GM21447 (cell line): ENCODE measurements around the gene RAI1.

Experiments used
- ATAC-seq: cut with Tn5 transposase; IDR thresholded peaks from one replicate; pipeline ENCODE4 v1.9.1; 2021; ENCODE audit not compliant: unreplicated experiment

Gene RAI1

DNA sequence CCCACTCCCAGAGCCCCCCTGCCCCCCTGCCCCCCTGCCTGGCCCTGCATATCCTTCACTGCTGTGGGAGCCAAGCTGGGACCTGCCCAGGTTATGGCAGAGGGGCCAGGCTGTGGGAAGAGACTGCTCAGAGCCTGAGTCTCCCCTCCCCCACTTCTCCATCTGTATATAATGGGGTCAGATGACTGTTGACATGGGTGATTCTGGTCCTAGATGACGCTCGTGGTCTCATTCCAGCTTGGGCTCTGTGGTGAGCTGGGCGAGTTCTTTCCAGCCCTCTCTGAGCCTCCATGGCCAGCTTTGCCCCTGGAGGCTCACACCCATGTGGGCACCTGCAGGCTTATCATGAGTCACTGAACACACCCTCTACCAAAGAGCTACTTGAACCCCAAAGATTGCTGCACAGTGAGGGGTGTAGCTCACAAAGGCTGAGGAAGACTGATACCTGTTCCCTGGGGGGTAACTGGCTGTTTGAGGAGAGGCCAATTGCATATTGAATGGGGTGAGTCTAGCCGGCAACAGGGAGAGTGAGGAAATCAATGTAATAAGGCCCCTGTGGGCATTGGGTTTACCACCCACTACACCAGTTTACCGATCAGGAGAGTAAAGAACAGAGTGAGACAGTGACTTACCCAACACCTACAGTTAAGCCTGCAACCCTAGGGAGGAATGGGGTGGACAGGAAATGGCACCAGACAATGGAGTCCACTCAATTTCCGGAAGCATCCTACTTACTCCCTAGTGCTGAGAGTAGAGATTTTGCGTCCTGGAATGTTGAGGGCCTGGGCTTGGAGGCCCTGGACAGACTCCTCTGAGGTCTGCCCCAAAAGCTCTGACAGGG lies 159.7 kb downstream of the RAI1 start:
- ATAC-seq: no peak

- ATAC-seq: no peak
Measured at GRCh38 chr17:17841601-17842025, 160.4 kb downstream of the RAI1 start.

DNA sequence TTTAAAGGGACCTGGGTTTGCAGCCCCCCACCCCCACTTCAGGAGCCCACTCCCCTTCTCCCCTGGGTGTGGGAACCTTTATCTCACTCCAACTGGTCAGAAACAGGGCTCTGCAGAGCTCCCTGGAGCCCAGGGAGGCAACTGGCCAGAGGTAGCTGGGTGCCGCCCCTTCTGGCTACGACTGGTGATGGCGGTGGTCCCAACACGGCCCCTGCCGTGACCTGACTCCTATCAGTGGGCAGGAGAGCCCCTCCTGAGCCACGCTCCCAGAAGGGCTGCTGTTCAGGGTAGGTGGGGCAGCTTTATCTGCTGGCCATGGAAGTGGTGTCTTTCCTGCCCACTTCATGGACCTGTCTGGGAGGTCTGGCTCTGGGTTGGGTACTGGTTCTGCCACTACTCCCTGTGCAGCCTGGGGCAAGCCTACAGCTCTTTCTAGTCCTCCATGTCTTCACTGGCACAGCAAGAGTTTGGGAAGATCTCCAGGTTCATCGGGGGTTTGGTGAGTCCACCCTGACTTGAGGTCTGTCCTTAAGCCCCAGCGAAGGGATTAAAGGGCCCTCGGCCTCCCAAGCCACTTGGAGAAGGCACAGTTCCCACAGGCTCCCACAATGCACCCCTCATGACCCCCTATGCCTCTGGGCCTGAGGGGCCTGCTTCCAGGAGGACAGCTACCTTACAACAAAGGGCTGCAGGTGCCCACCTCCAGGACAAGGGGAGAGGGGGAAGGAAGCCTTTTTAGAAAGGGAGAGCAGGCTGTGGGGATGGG lies 161.0 kb downstream of the RAI1 start:
- no peak for ATAC-seq

GRCh38 chr17:17843096-17843495 lies 161.8 kb downstream of the RAI1 start:
- no peak for ATAC-seq

GRCh38 chr17:17844079-17844478 lies 162.8 kb downstream of the RAI1 start:
- no peak for ATAC-seq

DNA sequence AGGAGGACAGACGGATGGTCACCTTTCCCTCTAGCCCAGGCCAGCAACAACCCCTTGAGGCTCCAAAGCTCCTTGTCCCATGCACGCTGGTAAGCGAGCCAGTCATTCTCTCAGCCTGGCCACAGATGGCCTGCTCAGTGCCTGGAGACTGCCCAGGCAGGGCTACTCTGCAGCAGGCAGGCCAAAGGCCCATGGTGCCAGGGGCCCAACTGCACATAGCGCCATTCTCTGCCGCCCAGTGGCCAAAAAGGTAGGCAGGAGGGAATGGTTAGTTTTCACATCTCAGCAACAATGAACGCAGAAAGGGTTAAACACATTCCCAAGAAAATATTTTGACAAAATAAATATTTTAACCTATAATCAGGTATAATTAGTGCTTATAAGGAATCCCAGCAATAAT lies 163.2 kb downstream of the RAI1 start:
- ATAC-seq: no peak

GRCh38 chr17:17845046-17845775 lies 164.0 kb downstream of the RAI1 start:
- no peak for ATAC-seq

DNA sequence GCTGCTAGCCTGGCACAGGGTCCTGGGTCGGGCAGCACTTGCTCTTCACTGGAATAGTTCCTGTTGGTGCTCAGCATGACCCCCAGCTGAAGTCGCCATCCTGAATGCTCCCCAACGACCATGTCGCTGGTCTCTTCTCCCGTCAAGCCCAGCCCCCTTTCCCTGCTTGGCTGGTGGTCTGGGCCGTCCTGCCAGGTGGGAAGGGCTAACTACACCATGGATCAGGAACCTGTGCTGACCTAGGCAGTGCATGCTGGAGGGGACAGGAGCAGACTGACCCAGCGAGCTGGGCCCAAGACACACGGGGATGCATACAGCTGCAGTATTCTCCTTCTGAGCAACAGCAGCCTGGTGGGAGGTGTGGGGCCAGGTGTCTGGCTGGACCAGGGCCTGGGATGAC lies 164.7 kb downstream of the RAI1 start:
- no peak for ATAC-seq

GRCh38 chr17:17846645-17847044 lies 165.4 kb downstream of the RAI1 start:
- no peak for ATAC-seq

- no peak for ATAC-seq
Measured at GRCh38 chr17:17847118-17847689, 165.9 kb downstream of the RAI1 start.

DNA sequence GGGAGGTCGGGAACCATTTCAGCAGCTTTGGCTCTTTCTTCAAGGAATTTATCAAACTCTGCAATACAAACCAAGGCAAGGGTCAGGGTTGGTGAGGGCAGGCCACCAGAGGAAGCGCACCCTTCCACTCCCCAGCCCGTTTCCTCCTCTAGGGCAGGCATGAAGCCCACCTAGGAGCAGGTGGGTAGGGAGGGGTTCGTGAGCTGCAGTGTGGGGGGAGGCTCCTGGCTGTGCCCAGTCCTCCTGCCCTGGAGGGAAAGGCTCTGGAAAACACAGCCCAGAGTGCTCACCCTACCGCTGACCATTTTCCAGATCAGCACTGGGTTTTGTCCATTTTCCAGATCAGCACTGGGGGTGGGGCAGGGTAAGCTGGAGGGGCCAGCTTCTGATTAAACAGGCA lies 166.5 kb downstream of the RAI1 start:
- no peak for ATAC-seq

GRCh38 chr17:17848311-17849082 lies 167.2 kb downstream of the RAI1 start:
- ATAC-seq: no peak

DNA sequence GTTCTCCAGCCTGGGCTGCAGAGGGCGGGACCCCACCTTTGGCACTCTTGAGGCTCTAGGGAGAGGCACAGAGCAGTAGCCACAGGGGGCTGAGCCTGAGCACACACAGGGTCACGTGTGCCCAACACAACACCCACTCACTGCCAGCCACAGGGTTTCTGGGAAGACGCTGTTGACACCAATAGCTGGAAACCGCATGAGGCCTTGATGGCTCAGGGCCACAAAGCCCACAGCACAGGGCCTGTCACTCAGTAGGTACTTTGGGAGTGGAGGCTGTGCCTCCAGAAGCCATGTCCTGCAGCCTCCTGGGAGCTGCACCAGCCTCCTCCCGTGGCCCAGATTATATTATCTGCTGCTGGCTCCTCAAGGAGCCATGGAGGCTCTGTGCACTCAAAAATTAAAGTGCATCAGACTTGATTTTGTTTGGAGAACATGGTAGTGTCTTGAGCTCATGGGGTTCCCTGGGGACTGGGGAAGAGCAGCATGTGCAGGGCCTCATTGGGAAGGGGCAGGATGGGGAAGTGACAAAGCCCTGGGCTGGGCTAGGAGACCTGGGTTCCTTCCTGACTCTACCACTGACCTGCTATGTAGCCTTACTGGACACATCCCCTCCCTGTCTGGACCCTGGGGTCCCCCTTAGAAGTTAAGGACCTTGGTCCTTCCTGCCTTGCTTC lies 168.0 kb downstream of the RAI1 start:
- ATAC-seq: peak; percentile 49

DNA sequence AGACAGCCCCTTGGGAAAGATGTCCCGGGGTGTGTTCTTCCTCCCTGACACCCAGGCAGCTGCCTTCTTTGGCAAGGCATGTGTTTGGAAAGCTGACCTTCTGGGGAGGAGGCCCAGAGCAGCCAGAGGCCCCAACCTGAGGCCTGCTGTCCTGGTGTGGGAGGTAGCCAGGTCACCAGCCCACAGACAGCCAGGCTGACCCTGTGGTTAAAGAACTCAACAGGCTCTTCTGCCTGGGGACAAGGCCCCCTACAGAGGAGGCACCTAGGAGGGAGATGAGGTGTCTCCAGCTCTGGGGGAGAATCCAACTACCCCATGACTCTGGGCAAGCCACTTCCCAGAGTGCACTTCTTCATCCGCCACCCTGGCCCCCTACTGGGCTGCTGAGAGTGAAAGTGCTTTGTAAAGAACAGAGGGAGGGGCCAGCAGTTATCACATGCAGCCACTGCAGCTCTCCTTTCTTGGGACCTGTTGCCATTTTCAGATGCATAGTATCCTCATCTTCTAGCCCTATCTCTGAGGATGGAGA lies 168.7 kb downstream of the RAI1 start:
- peak; percentile 39 for ATAC-seq

DNA sequence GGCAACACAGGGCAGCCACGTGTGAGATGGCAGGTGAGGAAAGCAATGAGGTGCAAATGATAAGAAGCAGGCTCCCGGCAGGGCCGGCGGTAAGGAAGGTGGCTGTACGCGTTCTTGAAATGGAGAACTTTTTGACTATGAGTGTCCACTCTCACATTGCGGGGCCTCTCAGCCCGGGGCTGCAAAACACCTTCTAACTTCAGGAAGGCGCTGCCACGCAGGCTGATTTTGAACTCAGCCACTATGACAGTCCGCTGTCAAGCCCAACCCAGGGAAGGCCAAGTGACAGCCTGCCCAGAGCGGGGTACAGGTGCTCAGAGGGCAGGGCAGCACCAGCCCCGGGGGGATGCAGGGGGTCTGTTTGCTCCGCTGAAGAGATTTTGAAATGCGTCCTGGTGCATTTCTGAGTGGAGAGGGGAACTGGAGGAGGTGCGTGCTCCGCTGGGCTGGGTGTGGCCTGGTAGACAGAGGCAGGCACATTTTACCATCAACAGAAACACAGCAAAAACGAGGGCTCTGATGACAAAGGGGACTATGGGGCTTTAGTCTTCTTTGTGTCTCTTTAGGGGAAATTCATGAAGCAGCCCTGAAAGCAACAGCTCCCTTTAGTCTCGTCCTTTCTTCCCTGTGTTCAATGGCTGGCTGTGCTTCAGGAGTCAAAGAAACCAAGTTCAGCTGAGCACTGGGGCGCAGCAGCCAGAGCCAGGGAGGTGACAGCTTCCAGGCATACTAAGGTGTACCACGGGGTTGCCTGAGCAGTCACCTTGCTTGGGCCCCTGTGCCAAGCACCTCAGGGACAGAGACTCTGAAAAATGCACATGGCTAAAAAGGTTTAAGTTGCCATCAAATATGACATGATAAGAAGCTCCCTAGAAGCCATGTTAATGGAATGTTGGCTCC lies 170.1 kb downstream of the RAI1 start:
- ATAC-seq: no peak

GRCh38 chr17:17852930-17853329 lies 171.7 kb downstream of the RAI1 start:
- no peak for ATAC-seq

- ATAC-seq: no peak
Measured at GRCh38 chr17:17853811-17854447, 172.7 kb downstream of the RAI1 start.

DNA sequence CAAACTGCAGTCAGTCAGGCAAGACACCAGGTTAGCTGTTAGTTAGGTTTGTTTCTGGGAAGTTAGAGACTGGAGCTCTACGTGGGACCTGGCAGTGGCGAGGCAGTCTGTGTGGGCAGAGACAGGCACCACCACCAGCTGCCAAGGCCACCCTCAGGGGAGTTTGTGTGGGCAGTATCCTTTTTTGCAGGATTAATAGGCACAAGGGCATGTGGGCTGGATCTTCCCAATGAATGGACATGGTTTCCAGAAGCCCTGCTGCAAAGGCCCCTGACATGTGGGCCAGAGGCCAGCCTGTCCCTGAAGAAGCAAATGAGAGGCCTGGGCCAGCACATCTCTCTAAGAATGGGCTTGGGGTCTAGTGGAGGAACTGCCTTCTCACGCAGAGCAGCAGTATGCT lies 174.7 kb downstream of the RAI1 start:
- no peak for ATAC-seq
